Activated CD8-positive, alpha-beta memory T cell treated with anti-CD3 and anti-CD28 coated beads for 24 hours (primary cell): ENCODE measurements around the gene NARF.
"Not testable (repeated sequence)": the region's sequence is repeated elsewhere in the genome, so short reads cannot be mapped to it uniquely, and the experiment has no call there.

ENCODE experiments used
- DNase-seq: peaks from one replicate; pipeline ENCODE4 v3.0.0-alpha.2; 2020

The NARF gene

GRCh38 chr17:82503728-82504308 lies 45.3 kb downstream of the NARF start:
- no peak for DNase-seq

GRCh38 chr17:82505296-82505695 lies 46.8 kb downstream of the NARF start:
- no peak for DNase-seq

DNA sequence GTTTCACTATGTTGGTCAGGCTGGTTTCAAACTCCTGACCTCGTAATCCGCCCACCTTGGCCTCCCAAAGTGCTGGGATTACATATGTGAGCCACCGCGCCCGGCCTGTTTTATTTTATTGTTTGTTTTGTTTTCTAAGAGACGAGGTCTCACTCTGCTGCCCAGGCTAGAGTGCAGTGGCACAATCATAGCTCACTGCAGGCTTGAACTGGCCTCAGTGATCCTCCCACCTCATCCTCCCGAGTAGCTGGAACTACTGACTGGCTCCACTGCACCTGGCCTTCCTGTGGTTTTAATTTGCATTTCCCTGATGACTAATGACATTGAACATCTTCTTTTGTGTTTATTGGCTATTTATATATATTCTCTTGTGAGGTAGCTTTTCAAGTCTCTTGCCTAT lies 47.9 kb downstream of the NARF start:
- not testable (repeated sequence) for DNase-seq

DNA sequence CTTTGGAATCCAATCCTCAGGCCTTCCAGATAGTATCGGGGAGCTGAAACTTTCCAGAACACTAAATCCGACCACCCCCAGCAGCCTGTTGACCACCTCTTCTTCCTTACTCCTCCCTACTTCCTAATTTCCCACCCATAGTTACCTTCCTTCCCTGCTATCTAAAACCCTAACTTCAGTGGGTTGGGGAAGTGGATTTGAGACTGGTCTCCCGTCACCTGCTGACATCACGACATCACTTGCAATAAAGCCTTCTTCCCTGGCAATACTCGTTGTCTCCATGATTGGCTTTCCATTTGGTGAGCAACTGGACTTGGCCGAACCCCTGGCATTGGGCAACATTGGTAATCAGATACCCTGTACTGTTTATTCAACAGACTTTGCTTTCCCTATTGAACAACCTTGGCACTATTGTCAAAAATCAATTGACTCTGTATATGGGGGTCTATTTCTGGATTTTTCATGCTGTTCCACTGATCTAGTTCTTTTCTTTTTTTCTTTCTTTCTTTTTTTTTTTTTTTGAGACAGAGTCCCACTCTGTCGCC lies 49.2 kb downstream of the NARF start:
- DNase-seq = no peak

GRCh38 chr17:82511642-82512041 lies 53.1 kb downstream of the NARF start:
- DNase-seq = not testable (repeated sequence)

- not testable (repeated sequence) for DNase-seq
Measured at GRCh38 chr17:82513864-82514263, 55.3 kb downstream of the NARF start.

GRCh38 chr17:82517230-82517865 lies 58.8 kb downstream of the NARF start:
- DNase-seq = no peak

DNA sequence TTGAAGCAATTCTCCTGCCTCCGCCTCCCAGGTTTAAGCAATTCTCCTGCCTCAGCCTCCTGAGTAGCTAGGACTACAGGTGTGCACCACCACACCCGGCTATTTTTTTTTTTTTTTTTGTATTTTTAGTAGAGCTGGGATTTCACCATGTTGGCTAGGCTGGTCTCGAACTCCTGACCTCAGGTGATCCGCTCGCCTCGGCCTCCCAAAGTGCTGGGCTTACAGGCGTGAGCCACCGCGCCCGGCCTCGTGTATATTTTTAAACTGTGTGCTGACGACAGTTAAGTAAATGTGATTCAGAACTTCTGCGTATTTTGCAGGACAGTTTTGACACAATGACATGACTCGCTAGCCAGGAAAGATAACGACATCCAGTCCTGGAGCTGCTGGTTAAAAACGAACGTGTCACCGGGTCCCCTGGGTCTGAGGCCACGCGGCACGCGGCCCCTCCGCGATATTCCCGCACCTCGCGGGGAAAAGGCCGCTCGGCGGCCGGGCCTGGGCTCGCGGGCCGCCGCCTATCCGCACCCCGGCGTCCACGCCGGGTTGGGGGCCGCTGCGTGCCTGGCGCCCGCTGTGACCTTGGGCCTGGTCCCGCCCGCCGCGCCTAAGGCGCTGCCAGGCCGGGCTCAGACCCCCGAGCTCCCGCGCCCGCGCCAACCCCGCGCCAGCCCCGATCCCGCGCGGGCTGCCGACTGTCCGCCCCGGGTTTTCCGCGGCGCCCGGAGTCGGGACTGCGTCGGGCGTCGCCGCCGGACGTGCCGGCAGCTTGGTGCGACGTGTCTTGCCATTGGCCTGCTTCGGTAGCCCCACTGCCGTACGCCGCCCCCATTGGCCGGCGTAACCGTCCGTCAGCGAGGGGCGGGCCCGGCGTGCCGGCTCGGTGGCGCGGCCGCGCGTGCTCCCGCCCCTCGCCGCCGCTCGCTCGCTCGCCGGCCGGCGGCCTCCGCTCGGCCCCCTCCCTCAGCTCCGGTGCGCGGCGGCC lies 60.6 kb downstream of the NARF start, which contains the start of gene FOXK2:
Gene FOXK2 (plus strand): TSS at position 907 of the 985 bp plus-strand sequence. CDS start 157 bp downstream, outside the sequence.
- DNase-seq = peak; percentile 98

DNA sequence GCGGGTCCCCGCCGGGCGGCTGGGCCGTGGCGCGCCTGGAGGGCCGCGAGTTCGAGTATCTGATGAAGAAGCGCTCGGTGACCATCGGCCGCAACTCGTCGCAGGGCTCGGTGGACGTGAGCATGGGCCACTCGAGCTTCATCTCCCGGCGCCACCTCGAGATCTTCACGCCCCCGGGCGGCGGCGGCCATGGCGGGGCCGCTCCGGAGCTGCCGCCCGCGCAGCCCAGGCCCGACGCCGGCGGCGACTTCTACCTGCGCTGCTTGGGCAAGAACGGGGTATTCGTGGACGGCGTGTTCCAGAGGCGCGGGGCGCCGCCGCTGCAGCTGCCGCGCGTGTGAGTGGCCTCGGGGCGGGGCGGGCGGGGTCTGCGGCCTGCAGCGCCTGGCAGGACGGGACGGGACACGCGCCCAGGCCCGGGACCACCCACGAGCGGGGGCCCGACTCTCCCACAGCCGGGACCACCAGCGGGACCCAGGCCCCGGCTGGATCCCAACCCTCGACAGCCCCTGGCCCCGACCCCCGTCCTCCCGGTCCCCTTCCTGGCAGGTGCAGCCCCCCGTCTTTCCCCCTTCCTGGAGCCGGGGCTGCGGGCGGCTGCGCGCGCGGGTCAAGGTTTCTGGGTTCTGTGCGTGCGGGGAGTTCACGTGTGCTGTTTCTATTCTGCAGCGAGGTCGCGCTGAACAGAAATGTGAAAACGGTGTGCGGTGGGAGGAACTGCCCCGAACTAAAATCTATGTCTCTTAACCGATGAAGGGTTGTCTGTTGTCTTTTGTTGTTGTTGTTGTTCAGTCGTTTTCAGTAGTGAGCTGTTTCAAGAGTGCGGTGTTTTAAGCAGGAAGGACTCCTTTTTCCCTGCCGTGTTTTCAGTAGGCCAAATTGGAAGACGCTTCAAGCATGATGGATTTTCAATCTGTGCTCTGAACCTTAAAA lies 61.7 kb downstream of the NARF start:
- DNase-seq = peak; percentile 74

DNA sequence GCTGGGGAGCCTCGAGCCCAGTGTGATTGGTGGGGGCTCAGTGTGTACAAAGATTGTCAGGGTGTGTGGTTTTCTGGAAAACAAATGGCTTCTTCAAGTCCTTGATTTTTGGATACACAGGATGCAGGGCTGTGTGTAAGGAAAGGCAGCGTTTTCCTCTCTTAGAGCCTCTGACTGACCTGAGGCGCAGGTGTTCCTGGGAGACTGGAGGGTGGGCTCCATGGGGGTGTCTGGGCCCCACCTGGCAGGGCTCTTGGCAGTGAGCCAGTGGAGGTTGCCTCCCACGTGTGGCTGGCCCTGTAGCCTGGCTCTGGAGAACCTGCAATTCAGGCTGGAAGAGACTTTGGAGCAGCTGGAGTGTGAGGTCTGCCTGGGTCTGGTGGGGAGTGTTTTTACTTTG lies 66.0 kb downstream of the NARF start:
- DNase-seq = no peak

DNA sequence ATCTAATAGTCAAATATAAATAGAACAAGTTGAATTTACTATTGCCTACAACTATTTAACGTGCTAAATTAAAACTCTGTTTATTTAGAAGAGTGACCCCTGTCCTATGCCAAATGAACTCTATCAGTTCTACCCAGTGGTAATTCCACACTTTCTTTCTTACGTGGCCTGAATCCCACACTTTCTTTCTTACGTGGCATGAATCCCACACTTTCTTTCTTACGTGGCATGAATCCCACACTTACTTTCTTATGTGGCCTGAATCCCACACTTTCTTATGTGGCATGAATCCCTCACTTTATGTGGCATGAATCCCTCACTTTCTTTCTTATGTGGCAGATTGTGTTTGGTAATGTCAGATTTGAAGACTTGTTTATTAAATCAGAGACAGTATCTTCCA lies 67.2 kb downstream of the NARF start:
- no peak for DNase-seq

DNA sequence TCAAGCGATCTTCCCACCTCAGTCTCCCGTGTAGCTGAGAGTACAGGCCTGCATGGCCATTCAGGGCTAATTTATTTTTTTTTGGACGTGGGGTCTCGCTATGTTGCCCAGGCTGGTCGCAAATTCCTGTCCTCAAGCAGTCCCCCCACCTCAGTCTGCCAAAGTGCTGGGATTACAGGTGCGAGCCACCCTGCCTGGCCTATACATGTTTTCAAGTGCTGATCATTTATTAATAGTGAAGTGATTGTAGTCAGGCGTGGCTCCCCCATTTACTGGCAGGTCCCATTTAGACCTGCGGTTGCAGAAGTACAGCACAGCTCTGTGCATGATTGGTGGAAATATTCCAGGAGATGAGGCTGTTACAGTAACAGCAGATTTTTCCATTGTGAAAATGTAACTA lies 69.4 kb downstream of the NARF start:
- no peak for DNase-seq

- no peak for DNase-seq
Measured at GRCh38 chr17:82528484-82529265, 70.1 kb downstream of the NARF start.

DNA sequence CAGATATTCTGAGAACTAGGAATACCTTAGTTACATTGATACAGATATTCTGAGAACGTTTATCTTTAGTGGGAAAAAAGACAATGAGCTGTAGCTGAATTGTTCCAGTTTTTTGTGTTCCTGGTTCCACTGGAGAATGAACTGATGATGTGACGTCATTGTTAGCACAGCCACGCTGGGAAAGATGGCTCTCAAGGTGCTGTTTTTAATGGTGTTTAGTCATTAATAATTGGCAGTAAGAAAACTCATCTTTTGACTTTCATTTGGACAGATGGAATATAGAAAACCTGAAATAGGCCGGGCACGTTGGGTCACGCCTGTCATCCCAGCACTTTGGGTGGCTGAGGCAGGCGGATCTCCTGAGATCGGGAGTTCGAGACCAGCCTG lies 71.4 kb downstream of the NARF start:
- no peak for DNase-seq

GRCh38 chr17:82531431-82531881 lies 72.9 kb downstream of the NARF start:
- DNase-seq = no peak

DNA sequence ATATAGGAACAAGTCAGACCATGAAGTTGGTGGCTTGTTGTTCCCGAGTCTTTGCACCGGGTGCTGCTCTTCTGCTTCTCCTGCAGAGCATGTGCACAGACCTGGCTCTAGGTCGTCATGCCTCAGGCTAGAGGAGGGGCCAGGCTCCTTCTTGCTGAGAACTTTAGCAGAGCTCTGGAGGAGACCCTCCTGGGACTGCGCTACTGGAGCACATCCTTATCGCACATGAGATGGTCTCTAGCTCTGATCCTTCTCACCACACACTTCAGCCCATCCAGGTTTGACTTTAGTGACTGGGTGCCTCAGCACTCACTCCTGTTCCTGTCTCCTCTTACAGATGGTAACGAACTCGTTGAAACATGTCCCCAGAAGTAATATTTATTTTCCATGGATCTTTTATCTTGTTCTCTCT lies 75.9 kb downstream of the NARF start:
- DNase-seq = no peak

DNA sequence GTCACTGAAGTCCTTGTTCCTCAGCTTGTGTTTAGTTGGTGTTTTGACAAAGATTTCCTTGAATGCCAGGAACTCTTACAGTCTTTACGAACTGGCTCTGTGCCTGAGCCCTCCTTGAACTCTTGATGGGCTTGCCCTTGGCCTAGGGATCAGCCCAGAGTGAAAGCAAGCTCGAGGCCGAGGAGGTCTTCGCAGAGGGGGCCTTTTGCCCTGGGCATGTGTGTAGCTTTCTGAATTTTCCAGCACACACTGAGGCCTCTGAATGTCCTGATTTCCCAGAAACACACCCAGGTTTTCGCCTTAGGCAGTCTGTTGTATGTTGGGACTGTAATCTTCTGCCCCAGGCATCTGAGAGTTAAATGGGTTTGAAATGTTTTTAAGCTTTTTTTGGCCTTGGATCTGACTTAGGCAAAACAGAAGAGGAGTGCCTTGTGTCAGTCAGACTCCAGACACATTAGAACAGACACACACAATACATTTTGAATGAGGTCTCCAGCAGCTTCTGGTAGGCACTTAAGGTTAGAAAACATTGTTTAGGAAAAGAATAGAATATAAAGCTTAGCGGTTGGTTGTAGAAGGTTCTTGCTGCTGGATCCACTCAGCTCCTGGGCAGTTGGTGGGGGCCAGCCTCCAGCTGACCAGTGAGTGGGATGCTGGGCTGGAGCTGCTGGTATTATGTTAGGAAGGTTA lies 78.1 kb downstream of the NARF start:
- no peak for DNase-seq

GRCh38 chr17:82537228-82537627 lies 78.7 kb downstream of the NARF start:
- DNase-seq = not testable (repeated sequence)

- DNase-seq = not testable (repeated sequence)
Measured at GRCh38 chr17:82539076-82539475, 80.5 kb downstream of the NARF start.
